Gastroesophageal sphincter (tissue), 3 donors: ENCODE data around the gene KIF26B.

ENCODE experiments used
- CTCF ChIP-seq, 4 experiments: fragments of 200-600 bp in 2 of 4; fragments of 450-650 bp in 2 of 4; sonication (generic) in 1 of 4; IDR thresholded peaks; one replicate each; pipeline ENCODE4 v1.5.1; 2017 to 2019; ENCODE audit warnings: antibody characterized with exemption in 4 of 4, mild to moderate bottlenecking in 2 of 4, moderate library complexity in 2 of 4
- EP300 ChIP-seq: sonication (generic); formaldehyde crosslinking; IDR thresholded peaks from one replicate; pipeline ENCODE4 v1.6.1; 2017; ENCODE audit warnings: antibody characterized with exemption, mild to moderate bottlenecking
- POLR2A ChIP-seq, 2 donors: fragments of 450-650 bp; IDR thresholded peaks; one replicate each; pipeline ENCODE4 v1.6.1; 2017; ENCODE audit warnings: antibody characterized with exemption in 2 of 2, mild to moderate bottlenecking in 2 of 2, moderate library complexity in 1 of 2
- POLR2AphosphoS5 ChIP-seq: sonication (generic); formaldehyde crosslinking; IDR thresholded peaks from one replicate; pipeline ENCODE4 v1.6.1; 2017; ENCODE audit warnings: antibody characterized with exemption

GRCh38 chr1:245742896-245743295 is 588.1 kb downstream of the KIF26B start:
- TF ChIP-seq CTCF (IDR thresholded peaks at IDR 0.05), result no peak
- TF ChIP-seq EP300, result no peak
- TF ChIP-seq POLR2AphosphoS5, result no peak
- TF ChIP-seq POLR2A (IDR thresholded peaks at IDR 0.05), result no peak
